Fibroblast of lung (primary cell): ENCODE measurements around the gene PRPF39.

Experiments used
- CTCF ChIP-seq, 2 donors: IDR thresholded peaks in 1 of 2; conservative IDR thresholded peaks in 1 of 2; 1 replicate in 1 of 2; 2 replicates in 1 of 2; pipeline ENCODE4 v1.5.1; 2011 to 2012; ENCODE audit warnings: low read length in 2 of 2, control low read depth in 1 of 2, inconsistent platforms in 1 of 2, low read depth in 1 of 2, mild to moderate bottlenecking in 1 of 2
- EZH2 ChIP-seq: IDR thresholded peaks from 2 replicates; pipeline ENCODE4 v1.5.1; 2012; ENCODE audit warnings: low read length, control low read depth, mild to moderate bottlenecking; ENCODE audit errors: missing control alignments

GRCh38 chr14:45065956-45066355 is 18.0 kb upstream of the PRPF39 start:
- no peak for TF ChIP-seq CTCF (conservative IDR thresholded peaks at IDR 0.05 in 1 of 2, IDR thresholded peaks at IDR 0.05 in 1 of 2; ENCODE audit: low read depth in 1 of 2, low read length in 2 of 2)
- TF ChIP-seq EZH2: no peak
